Measurements from ENCODE around the gene RRN3. TPM values are rescaled to one million over a fixed set of nuclear protein-coding genes. Genes with fewer than 3 reads are reported as not detected.
A peak's percentile ranks its signal among the peaks of the same experiment; 100 is the strongest.
"Not testable (repeated sequence)": the region's sequence is repeated elsewhere in the genome, so short reads cannot be mapped to it uniquely, and the experiment has no call there.

The RRN3 gene
- total RNA-seq, 1 donor from 2014 or later = 54.5 TPM

DNA sequence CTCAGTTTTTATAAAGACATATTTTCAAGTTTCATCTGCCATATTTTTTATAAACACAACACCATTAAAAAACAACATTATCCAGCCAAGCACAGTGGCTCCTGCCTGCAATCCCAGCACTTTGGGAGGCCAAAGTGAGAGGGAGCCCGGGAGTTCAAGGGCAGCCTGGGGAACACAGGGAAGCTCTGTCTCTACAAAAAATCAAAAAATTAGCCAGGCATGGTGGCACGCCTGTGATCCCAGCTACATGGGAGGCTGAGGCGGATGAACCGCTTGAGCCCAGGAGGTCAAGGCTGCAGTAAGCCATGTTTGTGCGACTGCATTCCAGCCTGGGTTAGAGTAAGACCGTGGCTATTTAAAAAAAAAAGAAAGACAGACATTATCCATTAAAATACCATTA lies 21.0 kb downstream of the RRN3 start:
- TF ChIP-seq, protein P1, sequence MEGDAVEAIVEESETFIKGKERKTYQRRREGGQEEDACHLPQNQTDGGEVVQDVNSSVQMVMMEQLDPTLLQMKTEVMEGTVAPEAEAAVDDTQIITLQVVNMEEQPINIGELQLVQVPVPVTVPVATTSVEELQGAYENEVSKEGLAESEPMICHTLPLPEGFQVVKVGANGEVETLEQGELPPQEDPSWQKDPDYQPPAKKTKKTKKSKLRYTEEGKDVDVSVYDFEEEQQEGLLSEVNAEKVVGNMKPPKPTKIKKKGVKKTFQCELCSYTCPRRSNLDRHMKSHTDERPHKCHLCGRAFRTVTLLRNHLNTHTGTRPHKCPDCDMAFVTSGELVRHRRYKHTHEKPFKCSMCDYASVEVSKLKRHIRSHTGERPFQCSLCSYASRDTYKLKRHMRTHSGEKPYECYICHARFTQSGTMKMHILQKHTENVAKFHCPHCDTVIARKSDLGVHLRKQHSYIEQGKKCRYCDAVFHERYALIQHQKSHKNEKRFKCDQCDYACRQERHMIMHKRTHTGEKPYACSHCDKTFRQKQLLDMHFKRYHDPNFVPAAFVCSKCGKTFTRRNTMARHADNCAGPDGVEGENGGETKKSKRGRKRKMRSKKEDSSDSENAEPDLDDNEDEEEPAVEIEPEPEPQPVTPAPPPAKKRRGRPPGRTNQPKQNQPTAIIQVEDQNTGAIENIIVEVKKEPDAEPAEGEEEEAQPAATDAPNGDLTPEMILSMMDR (IDR thresholded peaks at IDR 0.05; ENCODE audit: insufficient read depth, low read length, severe bottlenecking) = no peak
- DNase-seq (ENCODE audit: low read depth) = no peak
- Histone ChIP-seq H3K27me3 (ENCODE audit: control insufficient read depth, insufficient read depth, low read length) (no peaks in the 10 kb centered on the region), H3K36me3 (ENCODE audit: control insufficient read depth, insufficient read depth, low read length) (peaks cover 10% of the 10 kb centered on the region), H3K4me3 (ENCODE audit: low read depth, low read length) (no peak overlapping the region)
- FAIRE-seq = no peak

DNA sequence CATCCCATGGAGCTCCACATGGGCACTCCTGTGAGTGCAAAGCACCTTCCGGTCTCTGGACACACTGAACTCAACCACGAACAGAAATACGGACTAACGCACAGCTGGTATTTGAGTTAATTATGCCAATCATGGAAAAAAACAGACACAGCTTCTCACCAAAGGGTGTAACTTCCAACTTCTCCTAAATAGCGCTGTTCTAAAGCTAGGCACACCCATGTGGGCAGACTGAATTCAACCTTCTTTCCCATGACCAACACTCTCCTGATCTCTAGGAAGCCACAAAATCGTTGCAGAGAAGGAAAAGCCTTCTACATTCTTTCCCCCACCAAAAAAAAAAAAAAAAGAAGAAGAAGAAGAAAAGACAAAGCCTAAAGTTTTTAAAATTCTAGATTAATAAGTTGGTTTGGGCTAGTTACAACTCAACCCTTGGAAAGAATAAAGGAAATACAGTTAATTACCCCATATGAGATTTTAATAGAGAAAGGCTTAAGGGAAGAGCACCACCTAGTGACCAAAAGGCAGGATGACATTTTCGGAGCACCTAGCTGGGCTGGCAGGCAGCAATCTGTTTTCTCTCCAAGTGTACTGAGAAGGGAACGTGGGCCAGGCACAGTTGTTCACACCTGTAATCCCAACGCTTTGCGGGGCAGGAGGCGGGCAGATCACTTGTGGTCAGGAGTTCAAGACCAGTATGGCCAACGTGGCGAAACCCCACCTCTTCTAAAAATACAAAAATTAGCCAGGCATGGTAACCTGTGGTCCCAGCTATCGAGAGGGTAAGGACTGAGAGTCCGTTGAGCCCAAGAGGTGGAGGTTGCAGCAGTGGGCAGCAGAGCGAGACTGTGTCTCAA lies 21.9 kb downstream of the RRN3 start:
- not testable (repeated sequence) for DNase-seq (ENCODE audit: low read depth); H3K27me3 ChIP-seq (ENCODE audit: control insufficient read depth, insufficient read depth, low read length); H3K4me3 ChIP-seq (ENCODE audit: low read depth, low read length); FAIRE-seq
- TF ChIP-seq, protein P1 (IDR thresholded peaks at IDR 0.05; ENCODE audit: insufficient read depth, low read length, severe bottlenecking) = peak; percentile 10
- H3K36me3 ChIP-seq (ENCODE audit: control insufficient read depth, insufficient read depth, low read length) = peaks cover 10% of the 10 kb centered on the region

DNA sequence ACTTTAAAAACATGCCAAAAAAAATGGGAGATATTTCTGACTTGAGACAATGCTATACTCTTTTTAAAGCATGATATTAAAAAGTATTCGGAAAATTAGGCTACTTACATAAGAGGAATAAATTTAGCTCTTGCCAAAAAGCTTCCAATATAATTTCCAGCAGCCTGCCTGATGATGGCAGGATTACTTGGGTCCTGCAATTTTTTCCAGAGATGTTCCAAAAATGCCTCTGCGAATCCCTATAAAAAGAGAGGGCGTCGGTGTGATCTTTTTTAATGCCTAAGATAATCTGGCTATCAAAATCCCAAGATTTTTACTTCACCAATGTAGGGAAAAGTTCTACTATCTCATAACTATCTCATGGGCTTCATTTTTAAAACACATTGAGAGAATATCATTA lies 23.1 kb downstream of the RRN3 start:
- DNase-seq (ENCODE audit: low read depth); FAIRE-seq; H3K4me3 ChIP-seq (ENCODE audit: low read depth, low read length); H3K27me3 ChIP-seq (ENCODE audit: control insufficient read depth, insufficient read depth, low read length): not testable (repeated sequence)
- peaks cover 10% of the 10 kb centered on the region for H3K36me3 ChIP-seq (ENCODE audit: control insufficient read depth, insufficient read depth, low read length)

DNA sequence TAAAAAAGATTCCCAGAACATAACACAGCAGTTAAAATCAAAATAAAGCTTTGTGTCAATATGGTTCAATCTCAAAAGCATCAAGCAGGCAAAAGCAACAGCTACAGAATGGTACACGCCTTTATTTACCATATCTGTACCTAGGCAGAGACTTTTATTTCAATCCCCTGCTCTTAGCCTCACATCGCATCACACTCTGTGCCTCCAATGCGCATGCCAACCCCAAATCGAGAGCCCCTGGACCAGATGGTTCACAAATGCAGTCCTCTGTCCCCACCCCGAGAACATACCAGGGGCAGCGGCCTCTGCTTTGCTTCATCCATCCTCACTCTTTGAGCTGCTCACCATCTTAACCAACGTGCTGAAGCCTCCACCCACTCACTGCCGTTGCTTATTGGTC lies 27.4 kb downstream of the RRN3 start:
- not testable (repeated sequence) for H3K27me3 ChIP-seq (ENCODE audit: control insufficient read depth, insufficient read depth, low read length); H3K36me3 ChIP-seq (ENCODE audit: control insufficient read depth, insufficient read depth, low read length); DNase-seq (ENCODE audit: low read depth); FAIRE-seq; H3K4me3 ChIP-seq (ENCODE audit: low read depth, low read length)

DNA sequence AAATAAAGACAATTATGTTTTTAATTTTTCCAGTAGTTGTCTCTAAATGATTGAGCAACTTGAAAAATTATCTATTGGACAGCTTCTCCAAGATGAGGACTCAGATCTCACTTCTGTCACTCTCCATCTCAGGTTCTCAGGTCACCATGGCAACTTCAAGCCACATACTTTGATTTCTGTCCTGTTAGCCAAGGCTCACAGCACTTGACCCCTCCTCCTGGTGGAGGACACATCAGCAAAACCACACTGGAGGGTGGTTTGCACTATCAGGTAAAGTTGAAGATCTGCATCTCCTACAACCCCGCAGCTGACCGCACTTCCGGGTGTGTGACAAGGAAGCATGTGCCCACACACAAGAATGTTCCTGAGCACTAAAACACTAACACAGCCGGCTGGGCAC lies 28.1 kb downstream of the RRN3 start:
- not testable (repeated sequence) for DNase-seq (ENCODE audit: low read depth); H3K4me3 ChIP-seq (ENCODE audit: low read depth, low read length)

DNA sequence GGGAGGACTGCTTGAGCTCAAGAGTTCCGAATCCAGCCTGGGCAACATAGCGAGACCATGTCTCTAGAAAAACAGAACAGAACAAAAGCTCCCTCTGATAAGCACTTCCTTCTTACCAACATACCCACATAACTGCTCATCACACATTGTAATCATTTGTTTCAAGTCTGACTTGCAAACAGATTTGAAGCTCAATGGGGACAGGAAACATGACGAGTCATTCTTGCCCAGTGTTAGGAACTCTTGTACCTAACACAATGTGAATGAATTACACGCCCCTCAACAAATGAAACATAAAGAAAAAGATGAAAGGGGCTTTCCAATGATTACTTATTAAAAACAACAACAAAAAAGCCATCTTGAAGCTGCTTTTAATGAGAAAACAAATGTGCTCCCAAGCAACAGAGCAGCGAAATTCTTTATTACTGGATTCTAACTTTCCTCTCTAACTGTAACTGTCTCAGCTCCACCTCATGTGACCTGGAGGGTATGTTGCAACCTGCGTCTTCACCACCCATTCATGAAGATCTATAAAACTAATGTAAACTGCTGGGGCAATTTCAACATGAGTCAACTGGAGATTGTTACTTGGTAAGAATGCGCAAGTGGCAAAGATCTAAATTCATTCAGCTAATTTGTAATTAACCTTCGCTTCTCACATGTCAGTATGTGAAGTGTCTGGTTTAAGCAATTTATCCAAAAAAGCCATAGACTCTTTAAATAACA lies 31.8 kb downstream of the RRN3 start:
- peaks cover 12% of the 10 kb centered on the region for H3K36me3 ChIP-seq (ENCODE audit: control insufficient read depth, insufficient read depth, low read length)
- DNase-seq (ENCODE audit: low read depth) = peak; percentile 41
- not testable (repeated sequence) for H3K4me3 ChIP-seq (ENCODE audit: low read depth, low read length); H3K27me3 ChIP-seq (ENCODE audit: control insufficient read depth, insufficient read depth, low read length); FAIRE-seq

More for the DNA sequence above, 28.1 kb downstream of the RRN3 start:
- H3K36me3 ChIP-seq (ENCODE audit: control insufficient read depth, insufficient read depth, low read length) = peaks cover 10% of the 10 kb centered on the region
- H3K27me3 ChIP-seq (ENCODE audit: control insufficient read depth, insufficient read depth, low read length); FAIRE-seq: not testable (repeated sequence)

DNA sequence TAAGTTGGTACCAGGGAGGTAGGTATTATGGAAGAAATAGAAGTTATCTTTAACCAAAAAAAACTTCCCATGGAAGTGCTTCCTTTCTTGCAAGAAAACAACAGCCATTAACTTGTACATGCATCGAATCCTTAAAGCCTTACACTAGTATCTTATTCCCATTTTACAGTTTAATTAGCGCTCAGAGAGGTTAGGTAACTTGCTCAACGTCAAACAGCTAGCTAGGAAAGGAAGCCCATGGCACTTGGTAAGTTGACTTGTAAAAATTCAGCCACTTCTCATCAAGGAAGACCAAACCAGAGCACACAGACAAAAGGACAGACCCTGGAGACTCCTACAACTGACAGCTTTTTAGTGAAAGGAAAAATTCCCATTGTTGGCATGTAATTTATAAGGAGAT lies 34.7 kb downstream of the RRN3 start:
- DNase-seq (ENCODE audit: low read depth) = no peak
- TF ChIP-seq, protein P1 (IDR thresholded peaks at IDR 0.05; ENCODE audit: insufficient read depth, low read length, severe bottlenecking) = no peak
- no peaks in the 10 kb centered on the region for H3K27me3 ChIP-seq (ENCODE audit: control insufficient read depth, insufficient read depth, low read length)
- peaks cover 12% of the 10 kb centered on the region for H3K36me3 ChIP-seq (ENCODE audit: control insufficient read depth, insufficient read depth, low read length)
- H3K4me3 ChIP-seq (ENCODE audit: low read depth, low read length) = no peak overlapping the region
- no peak for FAIRE-seq

Measured in bronchial epithelial cell (primary cell).